Keratinocyte (primary cell): ENCODE results near the gene HMCN2. TPM values are rescaled to one million over a fixed set of nuclear protein-coding genes. Genes with fewer than 3 reads are reported as not detected.

ENCODE experiments used
- DNase-seq: peaks from one replicate; pipeline ENCODE4 v3.0.0-alpha.2; 2011; ENCODE audit warnings: low read depth, missing footprints, low spot score
- FAIRE-seq: peaks from 2 replicates; lab custom pipeline; 2011; peaks lifted over from hg19 to GRCh38; lab: Jason Lieb, UNC
- H2AFZ ChIP-seq: 2 replicates; pipeline ENCODE4 v1.6.0; 2012; ENCODE audit warnings: low read length, control low read depth, inconsistent platforms; ENCODE audit not compliant: control insufficient read depth
- H3K27ac ChIP-seq: 2 replicates; pipeline ENCODE4 v1.5.1; 2011; ENCODE audit warnings: low read length; ENCODE audit not compliant: control insufficient read depth, insufficient read depth
- H3K27me3 ChIP-seq: 3 replicates; pipeline ENCODE4 v1.6.0; 2011; ENCODE audit warnings: low read length; ENCODE audit not compliant: control insufficient read depth, insufficient read depth; ENCODE audit errors: extremely low read depth
- H3K36me3 ChIP-seq, 2 experiments: 2 replicates in 1 of 2; 3 replicates in 1 of 2; pipeline ENCODE4 v1.5.1; 2011; ENCODE audit warnings: low read length in 2 of 2, mild to moderate bottlenecking in 1 of 2; ENCODE audit not compliant: control insufficient read depth in 2 of 2, insufficient read depth in 2 of 2; ENCODE audit errors: extremely low read depth in 1 of 2
- H3K4me1 ChIP-seq: 3 replicates; pipeline ENCODE4 v1.5.1; 2011; ENCODE audit warnings: low read length; ENCODE audit not compliant: control insufficient read depth, insufficient read depth; ENCODE audit errors: extremely low read depth
- H3K4me2 ChIP-seq: 3 replicates; pipeline ENCODE4 v1.6.0; 2011; ENCODE audit warnings: low read depth, low read length; ENCODE audit not compliant: control insufficient read depth, insufficient read depth; ENCODE audit errors: extremely low read depth
- H3K4me3 ChIP-seq, 3 experiments: fragments of 200-600 bp in 1 of 3; sonication (generic) in 1 of 3; 2 replicates in 2 of 3; 3 replicates in 1 of 3; pipeline ENCODE4 v1.5.1; 2011 to 2016; ENCODE audit warnings: low read length in 3 of 3, mild to moderate bottlenecking in 3 of 3, control low read depth in 2 of 3, inconsistent platforms in 1 of 3, low read depth in 1 of 3, mixed read lengths in 1 of 3, mixed run types in 1 of 3, moderate library complexity in 1 of 3; ENCODE audit not compliant: control insufficient read depth in 2 of 3, insufficient read depth in 2 of 3; ENCODE audit errors: extremely low read depth in 1 of 3
- H3K79me2 ChIP-seq: 2 replicates; pipeline ENCODE4 v1.6.0; 2012; ENCODE audit warnings: low read length; ENCODE audit not compliant: control insufficient read depth, insufficient read depth
- H3K9ac ChIP-seq: 3 replicates; pipeline ENCODE4 v1.6.0; 2011; ENCODE audit warnings: low read length; ENCODE audit not compliant: control insufficient read depth, insufficient read depth; ENCODE audit errors: extremely low read depth
- H3K9me1 ChIP-seq: 3 replicates; pipeline ENCODE4 v1.6.0; 2011; ENCODE audit warnings: low read length; ENCODE audit not compliant: control insufficient read depth, insufficient read depth; ENCODE audit errors: extremely low read depth
- H3K9me3 ChIP-seq: 2 replicates; pipeline ENCODE4 v1.5.1; 2012; ENCODE audit warnings: low read depth, low read length; ENCODE audit not compliant: control insufficient read depth
- H4K20me1 ChIP-seq: 3 replicates; pipeline ENCODE4 v1.6.0; 2011; ENCODE audit warnings: low read length; ENCODE audit not compliant: control insufficient read depth, insufficient read depth; ENCODE audit errors: extremely low read depth
- CTCF ChIP-seq, 3 experiments: IDR thresholded peaks in 1 of 3; conservative IDR thresholded peaks in 1 of 3; optimal IDR thresholded peaks in 1 of 3; 2 replicates in 2 of 3; 3 replicates in 1 of 3; pipeline versions ENCODE3 to v1.5.1; 2011; ENCODE audit warnings: low read length in 3 of 3, mild to moderate bottlenecking in 3 of 3, moderate library complexity in 2 of 3, control low read depth in 1 of 3, inconsistent platforms in 1 of 3; ENCODE audit not compliant: insufficient read depth in 2 of 3; ENCODE audit errors: extremely low read depth in 1 of 3
- EZH2 ChIP-seq: IDR thresholded peaks from one replicate; pipeline ENCODE4 v1.6.1; 2012; ENCODE audit warnings: inconsistent platforms, mild to moderate bottlenecking, low read length, moderate library complexity
- dilution Hi-C: fragments of 300-500 bp; cut with MboI; formaldehyde crosslinking; loops from one replicate; pipeline ENCODE4 v1.7.0; 2020; ENCODE audit warnings: low sequenced_read_pairs; ENCODE audit not compliant: extremely low pct_ligation_motif_present
- polyA plus RNA-seq, 5 experiments: library from polyadenylated mRNA; depleted of rRNA in 3 of 5; stranded (reverse) in 3 of 5; stranded (forward) in 1 of 5; unstranded in 1 of 5; fragments of >200 nt; gene quantifications; 1 replicate in 1 of 5; 2 replicates in 3 of 5; 3 replicates in 1 of 5; pipeline versions ENCODE4 v1.2.1 to v1.2.3, GENCODE V29; 2011 to 2012; ENCODE audit warnings: missing spikeins in 2 of 5, low read depth in 1 of 5, low replicate concordance in 1 of 5

HMCN2 gene
- polyA plus RNA-seq, 1 donor (not counting 4 experiments of a cell fraction or from before 2014, with no cell fraction given), result not detected

GRCh38 chr9:130222833-130223232 lies 42.7 kb upstream of the HMCN2 start:
- Histone ChIP-seq H3K27ac (no peak overlapping the region), H3K9me1 (no peaks in the 10 kb centered on the region), H3K4me2 (no peak overlapping the region), H2AFZ (no peak overlapping the region), H4K20me1 (no peaks in the 10 kb centered on the region), H3K4me3 (no peak overlapping the region), H3K36me3 (peaks cover 18 to 36% of the 10 kb centered on the region in 2 experiments), H3K9me3 (no peaks in the 10 kb centered on the region), H3K27me3 (no peaks in the 10 kb centered on the region), H3K4me1 (no peaks in the 10 kb centered on the region), H3K9ac (no peak overlapping the region), H3K79me2 (peaks cover 1% of the 10 kb centered on the region)
- no peak for TF ChIP-seq EZH2
- dilution Hi-C loops, result no loop called here
- DNase-seq, result no peak
- FAIRE-seq, result no peak

GRCh38 chr9:130225071-130225470 lies 40.5 kb upstream of the HMCN2 start:
- FAIRE-seq, result no peak
- Histone ChIP-seq H3K27me3 (no peaks in the 10 kb centered on the region), H3K36me3 (peaks cover 18 to 28% of the 10 kb centered on the region in 2 experiments), H3K9ac (no peak overlapping the region), H3K4me3 (no peak overlapping the region), H4K20me1 (no peaks in the 10 kb centered on the region), H3K79me2 (no peaks in the 10 kb centered on the region), H3K4me1 (no peaks in the 10 kb centered on the region), H2AFZ (no peak overlapping the region), H3K9me3 (no peaks in the 10 kb centered on the region), H3K9me1 (no peaks in the 10 kb centered on the region), H3K4me2 (no peak overlapping the region), H3K27ac (no peak overlapping the region)
- TF ChIP-seq CTCF (optimal IDR thresholded peaks at IDR 0.05 in 1 of 3, IDR thresholded peaks at IDR 0.05 in 1 of 3, conservative IDR thresholded peaks at IDR 0.05 in 1 of 3; ENCODE audit: extremely low read depth in 1 of 3, insufficient read depth in 2 of 3, low read length in 3 of 3) (no peak), EZH2 (no peak)
- no peak for DNase-seq
- dilution Hi-C loops, result no loop called here

GRCh38 chr9:130225586-130225985 lies 40.0 kb upstream of the HMCN2 start:
- H3K27me3 ChIP-seq, result no peaks in the 10 kb centered on the region
- H3K79me2 ChIP-seq, result no peaks in the 10 kb centered on the region
- H3K9ac ChIP-seq, result no peak overlapping the region
- DNase-seq, result no peak
- no peak overlapping the region for H2AFZ ChIP-seq
- FAIRE-seq, result no peak
- no peaks in the 10 kb centered on the region for H3K9me1 ChIP-seq
- no peaks in the 10 kb centered on the region for H4K20me1 ChIP-seq
- no peaks in the 10 kb centered on the region for H3K4me1 ChIP-seq
- no peak overlapping the region for H3K27ac ChIP-seq
- H3K36me3 ChIP-seq, result peaks cover 18 to 28% of the 10 kb centered on the region in 2 experiments
- H3K4me2 ChIP-seq, result no peak overlapping the region
- dilution Hi-C loops, result no loop called here
- no peaks in the 10 kb centered on the region for H3K9me3 ChIP-seq
- no peak overlapping the region for H3K4me3 ChIP-seq
- no peak for TF ChIP-seq EZH2
- no peak for TF ChIP-seq CTCF (optimal IDR thresholded peaks at IDR 0.05 in 1 of 3, IDR thresholded peaks at IDR 0.05 in 1 of 3, conservative IDR thresholded peaks at IDR 0.05 in 1 of 3; ENCODE audit: extremely low read depth in 1 of 3, insufficient read depth in 2 of 3, low read length in 3 of 3)
